Neutrophil (primary cell): ENCODE measurements around the gene GFER.

Source experiments
- H3K27ac ChIP-seq: fragments of 200-600 bp; sonication (generic); 2 replicates; pipeline ENCODE4 v1.5.1; 2016; ENCODE audit warnings: mild to moderate bottlenecking, moderate library complexity
- H3K27me3 ChIP-seq: fragments of 200-600 bp; sonication (generic); 2 replicates; pipeline ENCODE4 v1.6.0; 2016; ENCODE audit warnings: mild to moderate bottlenecking
- H3K36me3 ChIP-seq: fragments of 200-600 bp; sonication (generic); 2 replicates; pipeline ENCODE4 v1.5.1; 2017
- H3K4me1 ChIP-seq, 2 experiments: fragments of 200-600 bp in 1 of 2; sonication (generic) in 1 of 2; 1 replicate in 1 of 2; 2 replicates in 1 of 2; pipeline versions ENCODE4 v1.5.1 to v1.6.1; 2013 to 2016; ENCODE audit warnings: low read depth in 1 of 2, low read length in 1 of 2, mild to moderate bottlenecking in 1 of 2, moderate library complexity in 1 of 2; ENCODE audit not compliant: control insufficient read depth in 1 of 2, insufficient read depth in 1 of 2
- H3K4me3 ChIP-seq, 2 experiments: fragments of 200-600 bp in 1 of 2; sonication (generic) in 1 of 2; 1 replicate in 1 of 2; 2 replicates in 1 of 2; pipeline ENCODE4 v1.5.1; 2013 to 2016; ENCODE audit warnings: low read depth in 1 of 2, low read length in 1 of 2, mild to moderate bottlenecking in 1 of 2, moderate library complexity in 1 of 2
- H3K9me3 ChIP-seq: fragments of 200-600 bp; sonication (generic); 2 replicates; pipeline ENCODE4 v1.5.1; 2016
- CTCF ChIP-seq: fragments of 200-600 bp; sonication (generic); IDR thresholded peaks from 2 replicates; pipeline ENCODE4 v1.5.1; 2016; ENCODE audit warnings: antibody characterized with exemption

The GFER gene

GRCh38 chr16:2004795-2005517 is 21.0 kb downstream of the GFER start:
- Histone ChIP-seq H3K4me3 (no peak overlapping the region), H3K36me3 (peaks cover 33% of the 10 kb centered on the region), H3K27ac (no peak overlapping the region), H3K27me3 (peaks cover 6% of the 10 kb centered on the region), H3K4me1 (peaks cover 30 to 47% of the 10 kb centered on the region in 2 experiments), H3K9me3 (no peaks in the 10 kb centered on the region)
- no peak for TF ChIP-seq CTCF

GRCh38 chr16:2005646-2006045 is 21.7 kb downstream of the GFER start:
- H3K9me3 ChIP-seq, result no peaks in the 10 kb centered on the region
- peaks cover 27% of the 10 kb centered on the region for H3K36me3 ChIP-seq
- peaks cover 6% of the 10 kb centered on the region for H3K27me3 ChIP-seq
- TF ChIP-seq CTCF, result no peak
- H3K4me3 ChIP-seq, result no peak overlapping the region
- no peak overlapping the region for H3K27ac ChIP-seq
- H3K4me1 ChIP-seq, result peaks cover 36 to 52% of the 10 kb centered on the region in 2 experiments

- Histone ChIP-seq H3K27ac (no peak overlapping the region), H3K4me3 (no peak overlapping the region), H3K27me3 (peaks cover 6% of the 10 kb centered on the region), H3K4me1 (peaks cover 36 to 52% of the 10 kb centered on the region in 2 experiments), H3K36me3 (peaks cover 20% of the 10 kb centered on the region), H3K9me3 (no peaks in the 10 kb centered on the region)
- TF ChIP-seq CTCF, result no peak
Observed at GRCh38 chr16:2006317-2006716, 22.3 kb downstream of the GFER start.

GRCh38 chr16:2007081-2007836 is 23.3 kb downstream of the GFER start:
- Histone ChIP-seq H3K27ac (no peak overlapping the region), H3K9me3 (no peaks in the 10 kb centered on the region), H3K27me3 (peaks cover 6% of the 10 kb centered on the region), H3K36me3 (peaks cover 11% of the 10 kb centered on the region), H3K4me1 (peaks cover 36 to 52% of the 10 kb centered on the region in 2 experiments), H3K4me3 (no peak overlapping the region)
- no peak for TF ChIP-seq CTCF

GRCh38 chr16:2008009-2008526 is 24.1 kb downstream of the GFER start:
- H3K9me3 ChIP-seq, result no peaks in the 10 kb centered on the region
- TF ChIP-seq CTCF, result no peak
- peak overlapping the region in 1 of 2 experiments; percentile 77 for H3K4me3 ChIP-seq
- no peak overlapping the region for H3K27ac ChIP-seq
- H3K4me1 ChIP-seq, result peaks cover 36 to 52% of the 10 kb centered on the region in 2 experiments
- H3K36me3 ChIP-seq, result peaks cover 3% of the 10 kb centered on the region
- peaks cover 6% of the 10 kb centered on the region for H3K27me3 ChIP-seq
